OCI-LY7 (cell line): ENCODE results near the gene PARL. TPM values are rescaled to one million over a fixed set of nuclear protein-coding genes. Genes with fewer than 3 reads are reported as not detected.

ENCODE experiments used
- microRNA-seq: library from miRNA; unstranded; fragments of <30 nt; microRNA quantifications from one replicate; pipeline ENCODE4 v1.2.0, GENCODE V29; 2022; ENCODE audit warnings: borderline replicate concordance
- small RNA-seq: library from RNA; depleted of rRNA; stranded (forward); fragments of <200 nt; gene quantifications from one replicate; pipeline ENCODE3, GENCODE V24; 2014
- total RNA-seq, 2 experiments: library from RNA; depleted of rRNA in 1 of 2; stranded (reverse); fragments of >200 nt in 1 of 2; shearing (Covaris generic) in 1 of 2; gene quantifications; 2 replicates each; pipeline ENCODE4 v1.2.3, GENCODE V29; 2014 to 2022

PARL gene
- total RNA-seq, 2 experiments from 2014 or later = 43.5 to 69.3 TPM

Small RNA genes lying within 50 kb of the gene (microRNA-seq; reads per million reads assigned to microRNA genes)
- gene MIR4448 = not detected

Small RNA genes lying within 50 kb of the gene (small RNA-seq; reads per million reads assigned to genes)
- not detected for gene MIR4448

Other genes with a start within 250 kb of the PARL start
- 37.8 and 45.8 TPM in 2 replicates for gene KLHL24, start 249.3 kb downstream of the PARL start, total RNA-seq (2014; rRNA removed; shearing (Covaris generic))
- gene KLHL24, start 249.3 kb downstream of the PARL start, total RNA-seq (2022) = 34.0 and 53.0 TPM in 2 replicates
- gene YEATS2, start 187.1 kb downstream of the PARL start, total RNA-seq (2014; rRNA removed; shearing (Covaris generic)) = 50.7 and 68.2 TPM in 2 replicates
- 72.2 and 77.2 TPM in 2 replicates for gene YEATS2, start 187.1 kb downstream of the PARL start, total RNA-seq (2022)
- 0.88 and 1.5 TPM in 2 replicates for gene MAP6D1, start 59.3 kb downstream of the PARL start, total RNA-seq (2014; rRNA removed; shearing (Covaris generic))
- 1.1 TPM in 2 replicates for gene MAP6D1, start 59.3 kb downstream of the PARL start, total RNA-seq (2022)
- 18.1 and 28.5 TPM in 2 replicates for gene ABCC5, start 133.0 kb upstream of the PARL start, total RNA-seq (2014; rRNA removed; shearing (Covaris generic))
- gene ABCC5, start 133.0 kb upstream of the PARL start, total RNA-seq (2022) = 24.8 and 27.2 TPM in 2 replicates
- not detected in 2 replicates for gene HTR3D, start 146.9 kb upstream of the PARL start, total RNA-seq (2014; rRNA removed; shearing (Covaris generic))
- gene HTR3D, start 146.9 kb upstream of the PARL start, total RNA-seq (2022) = not detected in 2 replicates
- not detected in 2 replicates for gene HTR3C, start 168.2 kb upstream of the PARL start, total RNA-seq (2014; rRNA removed; shearing (Covaris generic))
- gene HTR3C, start 168.2 kb upstream of the PARL start, total RNA-seq (2022) = not detected in 2 replicates
- gene HTR3E, start 212.2 kb upstream of the PARL start, total RNA-seq (2014; rRNA removed; shearing (Covaris generic)) = not detected in 2 replicates
- gene HTR3E, start 212.2 kb upstream of the PARL start, total RNA-seq (2022) = not detected in 2 replicates